A673 (cell line): ENCODE results near the gene NEK6. TPM values are rescaled to one million over a fixed set of nuclear protein-coding genes. Genes with fewer than 3 reads are reported as not detected.

ENCODE experiments used
- BruUV-seq: library from RNA; stranded (reverse); fragments of 400-500 nt; replicated peaks from 2 replicates; lab custom pipeline; 2021; lab: Mats Ljungman, UMichigan
- CTCF ChIA-PET: fragments of 300-600 bp; sonication (Branson Sonifier 250); formaldehyde crosslinking; loops from one replicate; lab custom pipeline; 2022; ENCODE audit warnings: antibody characterized with exemption; lab: Charles Lee
- POLR2A ChIA-PET: fragments of 300-600 bp; sonication (Branson Sonifier 250); formaldehyde crosslinking; loops from one replicate; lab custom pipeline; 2022; ENCODE audit warnings: antibody characterized with exemption; ENCODE audit not compliant: low non-redundant PET; lab: Charles Lee
- DNase-seq: peaks from one replicate; pipeline ENCODE4 v3.0.0-alpha.2; 2015; ENCODE audit warnings: low spot score
- H3K27ac ChIP-seq: fragments of 200-600 bp; sonication (generic); 2 replicates; pipeline ENCODE4 v1.5.1; 2016; ENCODE audit warnings: mixed run types, low read depth, mild to moderate bottlenecking, mixed read lengths, antibody characterized with exemption, low read length; ENCODE audit not compliant: poor library complexity, severe bottlenecking
- H3K27me3 ChIP-seq: fragments of 200-600 bp; sonication (generic); replicated peaks from 2 replicates; pipeline ENCODE4 v1.6.1; 2017; ENCODE audit warnings: mixed run types, low read depth, mild to moderate bottlenecking, mixed read lengths, antibody characterized with exemption, low read length; ENCODE audit not compliant: insufficient read depth, poor library complexity
- H3K36me3 ChIP-seq: fragments of 200-600 bp; sonication (generic); 2 replicates; pipeline ENCODE4 v1.6.1; 2016; ENCODE audit warnings: mixed run types, mild to moderate bottlenecking, mixed read lengths, antibody characterized with exemption, low read length; ENCODE audit not compliant: insufficient read depth, poor library complexity, severe bottlenecking
- H3K4me1 ChIP-seq: fragments of 200-600 bp; sonication (generic); 2 replicates; pipeline ENCODE4 v1.6.1; 2017; ENCODE audit warnings: mixed run types, mild to moderate bottlenecking, mixed read lengths, antibody characterized with exemption, low read length; ENCODE audit not compliant: insufficient read depth, poor library complexity, severe bottlenecking
- H3K4me3 ChIP-seq: fragments of 200-600 bp; sonication (generic); 2 replicates; pipeline ENCODE4 v1.5.1; 2016; ENCODE audit warnings: low read depth, mixed run types, mild to moderate bottlenecking, mixed read lengths, low read length; ENCODE audit not compliant: poor library complexity, severe bottlenecking
- H3K9me3 ChIP-seq: fragments of 200-600 bp; sonication (generic); 2 replicates; pipeline ENCODE4 v1.6.1; 2016; ENCODE audit warnings: mixed run types, low read depth, mild to moderate bottlenecking, mixed read lengths, antibody characterized with exemption, low read length; ENCODE audit not compliant: poor library complexity, severe bottlenecking
- EZH2 ChIP-seq: fragments of 200-600 bp; sonication (generic); IDR thresholded peaks from 2 replicates; pipeline ENCODE4 v1.6.1; 2017; ENCODE audit warnings: borderline replicate concordance, low read depth, mild to moderate bottlenecking, mixed read lengths, antibody characterized with exemption, low read length; ENCODE audit not compliant: poor library complexity, severe bottlenecking
- intact Hi-C: fragments of 100-400 bp; cut with micrococcal nuclease; formaldehyde crosslinking; loops from one replicate; pipeline ENCODE4 v1.10.0; 2022; ENCODE audit not compliant: unreplicated experiment
- total RNA-seq: library from RNA; stranded (reverse); gene quantifications from 2 replicates; pipeline ENCODE4 v1.2.3, GENCODE V29; 2021
- TF ChIP-seq, protein P1 (sequence below): fragments of 300-800, 200-600 bp; sonication (generic); conservative IDR thresholded peaks from 2 replicates; pipeline ENCODE4 v1.5.1; 2017; ENCODE audit warnings: low read depth, mild to moderate bottlenecking, antibody characterized with exemption, low read length, moderate library complexity, mixed read lengths

Gene NEK6
- total RNA-seq, 1 experiment from 2014 or later: 23.3 TPM

DNA sequence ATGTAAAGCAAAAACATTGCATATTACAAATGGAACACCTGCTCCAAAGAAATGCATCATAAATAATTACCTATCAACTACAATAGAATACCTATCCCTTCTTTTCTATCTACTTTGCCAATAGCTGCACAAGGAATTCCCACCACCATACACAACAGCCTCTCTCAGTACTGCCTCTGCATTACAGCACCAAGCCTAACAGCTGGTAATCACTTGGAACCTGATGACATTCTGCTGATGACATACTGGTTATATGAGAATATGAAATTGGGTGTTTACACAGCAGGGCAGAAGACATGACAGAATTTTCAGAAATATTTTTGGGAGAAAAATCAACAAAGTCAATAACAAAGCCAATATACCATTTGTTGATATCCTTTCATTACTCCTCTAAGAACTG, 114.3 kb downstream of the NEK6 start:
- H3K9me3 ChIP-seq: peaks cover 4% of the 10 kb centered on the region
- intact Hi-C loops: no loop called here
- BruUV-seq: no TSS peak
- no peak overlapping the region for H3K4me3 ChIP-seq
- no peaks in the 10 kb centered on the region for H3K27me3 ChIP-seq
- DNase-seq: no peak
- H3K27ac ChIP-seq: no peak overlapping the region
- POLR2A ChIA-PET: no interaction called here
- no peak for TF ChIP-seq EZH2
- TF ChIP-seq, protein P1, sequence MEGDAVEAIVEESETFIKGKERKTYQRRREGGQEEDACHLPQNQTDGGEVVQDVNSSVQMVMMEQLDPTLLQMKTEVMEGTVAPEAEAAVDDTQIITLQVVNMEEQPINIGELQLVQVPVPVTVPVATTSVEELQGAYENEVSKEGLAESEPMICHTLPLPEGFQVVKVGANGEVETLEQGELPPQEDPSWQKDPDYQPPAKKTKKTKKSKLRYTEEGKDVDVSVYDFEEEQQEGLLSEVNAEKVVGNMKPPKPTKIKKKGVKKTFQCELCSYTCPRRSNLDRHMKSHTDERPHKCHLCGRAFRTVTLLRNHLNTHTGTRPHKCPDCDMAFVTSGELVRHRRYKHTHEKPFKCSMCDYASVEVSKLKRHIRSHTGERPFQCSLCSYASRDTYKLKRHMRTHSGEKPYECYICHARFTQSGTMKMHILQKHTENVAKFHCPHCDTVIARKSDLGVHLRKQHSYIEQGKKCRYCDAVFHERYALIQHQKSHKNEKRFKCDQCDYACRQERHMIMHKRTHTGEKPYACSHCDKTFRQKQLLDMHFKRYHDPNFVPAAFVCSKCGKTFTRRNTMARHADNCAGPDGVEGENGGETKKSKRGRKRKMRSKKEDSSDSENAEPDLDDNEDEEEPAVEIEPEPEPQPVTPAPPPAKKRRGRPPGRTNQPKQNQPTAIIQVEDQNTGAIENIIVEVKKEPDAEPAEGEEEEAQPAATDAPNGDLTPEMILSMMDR: no peak
- CTCF ChIA-PET: no interaction called here
- peaks cover 17% of the 10 kb centered on the region for H3K4me1 ChIP-seq
- H3K36me3 ChIP-seq: peaks cover 17% of the 10 kb centered on the region

DNA sequence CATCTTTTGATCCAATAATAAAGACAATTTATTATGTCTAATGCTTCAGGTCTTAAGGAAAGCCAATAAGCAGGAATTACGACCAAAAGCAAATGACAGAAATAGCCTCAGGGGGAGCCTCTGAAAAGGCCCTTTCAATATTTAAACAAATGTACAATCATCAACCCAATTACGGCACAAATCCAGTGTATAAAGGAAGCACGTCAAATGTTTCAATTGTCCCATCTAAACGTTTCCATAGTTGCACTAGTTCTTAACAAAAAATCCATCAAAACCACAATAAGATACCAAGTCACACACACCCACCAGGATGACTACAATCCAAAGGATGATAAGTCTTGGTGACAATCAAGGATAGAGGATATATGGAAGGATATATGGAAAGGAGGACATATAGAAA, 115.6 kb downstream of the NEK6 start:
- no peak for DNase-seq
- peaks cover 17% of the 10 kb centered on the region for H3K36me3 ChIP-seq
- peaks cover 20% of the 10 kb centered on the region for H3K4me1 ChIP-seq
- H3K4me3 ChIP-seq: no peak overlapping the region
- ChIA-PET POLR2A (no interaction called here), CTCF (no interaction called here)
- no TSS peak for BruUV-seq
- TF ChIP-seq EZH2: no peak
- TF ChIP-seq, protein P1: no peak
- H3K27me3 ChIP-seq: no peaks in the 10 kb centered on the region
- H3K27ac ChIP-seq: no peak overlapping the region
- intact Hi-C loops: no loop called here
- H3K9me3 ChIP-seq: peaks cover 4% of the 10 kb centered on the region

DNA sequence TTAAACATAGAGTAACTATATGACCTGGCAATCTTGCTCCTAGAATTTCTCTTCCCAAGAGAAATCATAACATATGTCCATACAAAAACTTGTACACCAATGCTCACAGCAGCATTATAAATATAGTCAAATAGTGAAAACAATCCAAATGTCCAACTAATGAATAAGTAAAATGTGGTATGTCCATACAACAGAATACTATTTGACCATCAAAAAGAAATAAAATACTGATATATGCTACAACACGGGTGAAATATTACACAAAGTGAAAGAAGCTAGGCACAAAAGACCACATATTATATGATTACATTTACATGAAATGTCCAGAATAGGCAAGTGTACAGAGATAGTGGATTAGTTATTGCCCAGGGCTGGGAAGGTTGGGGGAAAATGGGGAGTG, 116.1 kb downstream of the NEK6 start:
- Histone ChIP-seq H3K36me3 (peaks cover 17% of the 10 kb centered on the region), H3K4me3 (no peak overlapping the region), H3K4me1 (peaks cover 24% of the 10 kb centered on the region), H3K9me3 (peaks cover 4% of the 10 kb centered on the region), H3K27ac (no peak overlapping the region), H3K27me3 (no peaks in the 10 kb centered on the region)
- DNase-seq: no peak
- intact Hi-C loops: no loop called here
- ChIA-PET CTCF (no interaction called here), POLR2A (no interaction called here)
- BruUV-seq: no TSS peak
- TF ChIP-seq EZH2: no peak
- TF ChIP-seq, protein P1: no peak
